Measurements from ENCODE around the gene GNAI1.

GNAI1 gene

DNA sequence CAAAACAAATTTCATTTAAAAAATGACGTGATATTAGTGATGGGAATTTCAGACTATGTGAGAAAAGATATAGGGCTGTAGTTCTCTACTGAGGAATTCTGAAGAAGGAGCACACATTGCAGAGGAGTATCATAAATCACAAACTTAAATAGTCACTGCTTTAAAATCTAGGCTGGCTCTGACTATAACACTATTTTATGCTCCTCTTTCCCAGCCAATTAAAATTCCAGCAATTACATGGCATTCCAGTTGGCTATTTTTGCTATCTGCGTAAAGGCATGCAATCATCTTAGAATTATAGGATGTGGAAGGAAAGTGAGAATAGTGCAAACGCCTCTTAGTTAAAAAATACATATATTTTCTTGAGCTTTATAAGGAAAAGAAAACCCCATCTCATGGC is 123.1 kb downstream of the GNAI1 start:
- DNase-seq = no peak

DNA sequence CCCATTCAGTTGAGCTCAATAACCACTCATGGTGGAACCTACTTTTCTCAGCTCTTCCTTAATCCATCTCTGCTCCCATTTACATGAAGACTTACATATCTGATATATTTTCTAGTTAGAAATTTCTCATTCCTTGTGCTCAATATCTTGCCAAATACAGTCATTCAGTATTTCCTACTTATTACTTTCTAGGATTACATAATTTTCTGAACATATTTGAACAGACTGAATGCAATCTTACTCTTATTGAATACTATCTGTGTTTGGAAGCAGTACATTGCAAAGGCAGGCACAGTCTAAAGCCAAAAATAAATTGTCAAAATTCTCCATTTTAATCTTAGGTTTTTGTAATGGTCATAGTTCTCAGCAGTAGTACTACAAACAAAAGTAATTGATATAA is 126.0 kb downstream of the GNAI1 start:
- DNase-seq = no peak

DNA sequence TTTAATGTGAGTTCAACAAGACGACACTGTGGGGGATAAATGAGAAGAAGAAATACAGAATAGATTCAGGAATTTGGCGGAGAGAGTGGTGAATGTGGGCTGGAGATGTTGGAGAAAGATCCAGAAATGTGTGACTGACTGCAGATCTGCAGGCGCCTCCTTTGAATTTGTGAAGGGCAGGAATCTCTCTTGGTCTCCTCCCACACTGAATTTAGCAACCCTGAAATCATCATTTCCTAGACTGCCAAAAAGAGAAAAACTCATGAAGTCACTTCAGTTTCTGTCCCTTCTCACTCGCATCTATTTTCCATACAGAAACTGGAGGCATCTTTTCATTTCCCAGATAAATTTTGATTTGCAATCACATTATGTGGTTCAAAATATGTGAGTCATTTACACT is 128.7 kb downstream of the GNAI1 start:
- no peak for DNase-seq

DNA sequence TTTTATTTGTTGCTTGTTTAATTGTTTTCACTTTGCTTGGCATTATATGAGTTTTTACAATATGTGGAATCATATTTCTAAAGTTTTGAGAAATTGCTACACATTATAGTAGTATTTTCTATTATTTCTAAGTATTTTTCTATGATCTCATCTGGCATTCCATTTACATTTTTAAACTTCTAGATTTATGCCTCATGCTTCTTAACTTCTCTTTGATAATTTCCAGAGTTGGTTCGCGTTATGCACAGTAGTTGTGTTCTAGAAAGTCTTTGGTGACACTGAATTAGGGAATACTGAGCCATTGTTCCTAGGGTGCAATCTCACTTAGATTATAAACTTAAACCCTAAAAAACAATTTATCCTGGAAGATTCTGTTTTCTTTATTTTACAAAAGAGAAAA is 129.2 kb downstream of the GNAI1 start:
- no peak for DNase-seq

DNA sequence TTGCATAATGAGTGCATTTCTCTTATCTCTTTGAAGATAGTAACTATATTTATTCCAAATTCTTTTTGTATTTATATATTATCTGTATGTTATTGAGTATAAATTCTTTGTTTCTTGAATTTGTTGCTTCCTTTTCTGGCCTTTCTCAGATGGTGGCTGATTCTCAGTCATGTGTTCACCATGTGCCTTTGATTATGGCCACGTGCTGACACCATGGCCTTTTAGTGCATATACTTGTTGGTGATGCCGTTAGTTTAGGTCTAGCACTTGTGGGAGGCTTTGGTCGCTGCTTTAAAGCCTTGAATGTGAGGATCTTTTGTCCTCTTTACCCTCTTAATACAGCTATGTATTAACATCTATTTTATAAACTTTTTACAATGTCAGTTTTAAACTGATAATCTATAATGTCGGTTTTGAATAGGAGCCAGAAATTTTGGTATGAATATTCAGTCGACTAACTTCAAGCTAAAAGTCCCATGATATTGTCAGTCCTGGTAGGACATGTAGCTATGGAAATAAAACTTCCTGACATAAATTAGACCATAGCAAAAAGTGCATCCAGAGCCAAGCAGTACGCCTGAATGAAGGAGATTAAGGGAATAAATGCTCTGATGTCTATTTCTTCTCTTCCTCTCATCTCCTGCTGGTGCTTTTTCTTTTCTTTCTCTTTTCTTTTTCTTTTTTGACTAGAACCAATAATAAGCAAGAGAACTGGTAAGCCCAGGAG is 130.3 kb downstream of the GNAI1 start:
- no peak for DNase-seq

DNA sequence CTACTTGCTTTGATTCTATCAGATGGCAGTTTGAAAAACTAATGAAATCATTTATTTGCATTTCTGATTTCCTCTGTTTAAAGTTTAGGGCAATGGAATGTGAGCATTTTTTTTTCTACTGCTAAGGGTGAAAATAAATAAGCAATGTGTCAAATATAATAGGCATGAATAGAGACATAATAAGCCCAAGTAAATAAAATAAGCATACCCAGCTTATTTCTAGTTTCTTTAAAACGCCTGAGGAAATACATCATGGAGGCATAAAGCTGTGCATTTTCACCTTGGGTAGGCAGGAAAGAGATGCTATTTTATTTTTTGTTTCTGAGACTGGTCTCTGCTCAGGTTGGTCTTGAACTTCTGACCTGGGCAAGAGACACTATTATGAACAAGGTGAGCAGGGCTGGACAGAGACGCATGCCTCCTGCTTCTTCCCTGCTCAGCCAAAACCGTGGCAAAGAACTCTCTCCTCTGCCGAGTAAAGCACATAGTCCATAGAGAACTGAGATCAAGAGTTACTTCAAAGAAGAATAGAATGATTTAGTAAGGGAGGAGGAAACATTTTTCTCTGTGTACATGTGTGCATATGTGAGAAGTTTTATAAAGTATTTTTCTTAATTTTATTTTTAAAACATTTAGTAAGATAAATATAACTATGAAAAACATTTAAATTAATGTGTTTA is 138.1 kb downstream of the GNAI1 start:
- no peak for DNase-seq

DNA sequence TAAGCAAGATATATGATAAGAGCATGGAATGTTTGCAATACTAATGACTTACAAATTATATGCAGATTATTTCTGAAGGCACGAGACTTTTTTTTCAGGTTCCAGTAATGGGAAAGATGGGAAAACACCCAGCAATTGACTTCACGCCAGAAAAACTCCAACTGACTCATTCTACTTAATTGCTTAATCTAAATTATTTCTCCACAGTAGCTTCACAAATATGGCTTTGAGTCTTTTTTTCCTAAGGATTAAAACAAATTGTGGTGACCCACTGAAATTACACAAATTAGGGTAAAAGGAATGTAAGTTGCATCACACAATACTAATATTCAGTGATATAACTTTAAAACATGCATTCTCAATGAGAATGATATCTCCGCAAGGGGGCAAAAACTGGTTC is 138.7 kb downstream of the GNAI1 start:
- no peak for DNase-seq

DNA sequence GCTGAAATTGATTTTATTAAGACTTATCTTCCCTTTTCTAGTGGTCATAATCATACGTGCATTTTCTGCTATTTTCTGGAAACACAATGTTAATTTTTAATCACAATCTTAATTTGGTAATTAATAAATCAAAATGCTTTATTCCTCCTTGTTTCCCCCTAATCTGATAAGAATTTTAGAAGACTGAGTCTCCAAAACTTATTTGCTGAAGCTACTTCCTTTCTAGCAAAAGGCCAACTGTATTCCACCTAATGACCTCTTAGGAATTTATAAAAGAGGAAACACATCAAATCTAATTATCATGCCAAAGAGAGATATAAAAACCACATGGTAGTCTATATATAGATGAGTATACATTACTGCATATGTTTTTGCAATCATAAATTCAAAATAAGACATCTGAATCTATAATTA is 140.6 kb downstream of the GNAI1 start:
- no peak for DNase-seq
